NT2/D1 (cell line): ENCODE data around the gene ILDR2.

Source experiments
- SUZ12 ChIP-seq: IDR thresholded peaks from 2 replicates; pipeline ENCODE4 v1.6.1; 2011; ENCODE audit not compliant: insufficient read length, insufficient read depth; ENCODE audit errors: extremely low read depth
- YY1 ChIP-seq: IDR thresholded peaks from 2 replicates; pipeline ENCODE4 v1.6.1; 2011; ENCODE audit not compliant: insufficient read length, insufficient read depth
- ZNF274 ChIP-seq: IDR thresholded peaks from 2 replicates; pipeline ENCODE4 v1.6.1; 2011; ENCODE audit warnings: mild to moderate bottlenecking, low read depth, low read length

GRCh38 chr1:166977951-166978350 is 2.6 kb upstream of the ILDR2 start:
- TF ChIP-seq SUZ12, result no peak
- no peak for TF ChIP-seq YY1
- TF ChIP-seq ZNF274, result no peak
